HepG2 (cell line): Measurements from ENCODE around the gene ZNF526. TPM values are rescaled to one million over a fixed set of nuclear protein-coding genes. Genes with fewer than 3 reads are reported as not detected.
A peak's percentile ranks its signal among the peaks of the same experiment; 100 is the strongest.

Experiments
- BHLHE40 ChIP-seq: IDR thresholded peaks from 2 replicates; pipeline ENCODE4 v1.6.1; 2011; ENCODE audit warnings: low read length, improper control_type of control experiment
- CBX5 ChIP-seq: sonication (generic); formaldehyde crosslinking; IDR thresholded peaks from 2 replicates; pipeline ENCODE4 v1.4.0; 2020; ENCODE audit warnings: missing genetic modification reagents, borderline replicate concordance
- DNMT1 ChIP-seq: sonication (generic); formaldehyde crosslinking; IDR thresholded peaks from 2 replicates; pipeline ENCODE4 v1.5.1; 2020; ENCODE audit warnings: mild to moderate bottlenecking, missing genetic modification reagents
- EED ChIP-seq: sonication (generic); formaldehyde crosslinking; IDR thresholded peaks from 2 replicates; pipeline ENCODE4 v1.5.0; 2020; ENCODE audit warnings: mild to moderate bottlenecking, missing genetic modification reagents
- ERF ChIP-seq: IDR thresholded peaks from 2 replicates; pipeline ENCODE4 v1.6.1; 2018; ENCODE audit warnings: missing biosample characterization, missing genetic modification reagents
- JUND ChIP-seq: sonication (generic); formaldehyde crosslinking; IDR thresholded peaks from 2 replicates; pipeline ENCODE4 v1.8.0; 2022; ENCODE audit warnings: mild to moderate bottlenecking, missing genetic modification reagents
- KAT2B ChIP-seq: fragments of 150-350 bp; IDR thresholded peaks from 2 replicates; pipeline ENCODE4 v1.6.1; 2014; ENCODE audit warnings: low read depth, low read length, borderline replicate concordance
- KDM5A ChIP-seq: fragments of 200-600 bp; sonication (generic); IDR thresholded peaks from 2 replicates; pipeline ENCODE4 v1.7.0; 2018; ENCODE audit warnings: antibody characterized with exemption, mild to moderate bottlenecking, low read length, borderline replicate concordance
- MIER2 ChIP-seq: IDR thresholded peaks from 2 replicates; pipeline ENCODE4 v1.6.1; 2016; ENCODE audit warnings: missing biosample characterization, missing genetic modification reagents
- MYNN ChIP-seq: sonication (generic); formaldehyde crosslinking; IDR thresholded peaks from 2 replicates; pipeline ENCODE4 v1.4.0; 2020; ENCODE audit warnings: mild to moderate bottlenecking, low read depth, missing genetic modification reagents
- NKX3-1 ChIP-seq: sonication (generic); formaldehyde crosslinking; IDR thresholded peaks from 2 replicates; pipeline ENCODE4 v1.5.0; 2020; ENCODE audit warnings: missing genetic modification reagents
- PITX1 ChIP-seq: sonication (generic); formaldehyde crosslinking; IDR thresholded peaks from 2 replicates; pipeline ENCODE4 v1.5.1; 2020; ENCODE audit warnings: mild to moderate bottlenecking, missing genetic modification reagents
- SAFB2 ChIP-seq: sonication (generic); formaldehyde crosslinking; IDR thresholded peaks from 2 replicates; pipeline ENCODE4 v1.5.1; 2020; ENCODE audit warnings: missing genetic modification reagents, low read depth, mild to moderate bottlenecking, borderline replicate concordance
- SALL1 ChIP-seq: sonication (generic); formaldehyde crosslinking; IDR thresholded peaks from 2 replicates; pipeline ENCODE4 v1.8.0; 2022; ENCODE audit warnings: mild to moderate bottlenecking, missing genetic modification reagents
- SMYD3 ChIP-seq: sonication (generic); formaldehyde crosslinking; IDR thresholded peaks from 2 replicates; pipeline ENCODE4 v1.8.1; 2023; ENCODE audit warnings: mild to moderate bottlenecking, missing genetic modification reagents
- ZNF143 ChIP-seq: sonication (generic); formaldehyde crosslinking; IDR thresholded peaks from 2 replicates; pipeline ENCODE4 v1.4.0; 2020; ENCODE audit warnings: missing genetic modification reagents
- ZNF484 ChIP-seq: sonication (generic); formaldehyde crosslinking; IDR thresholded peaks from 2 replicates; pipeline ENCODE4 v1.5.1; 2020; ENCODE audit warnings: mild to moderate bottlenecking, low read depth, missing genetic modification reagents, borderline replicate concordance
- ZNF672 ChIP-seq: sonication (generic); formaldehyde crosslinking; IDR thresholded peaks from 2 replicates; pipeline ENCODE4 v1.8.1; 2022; ENCODE audit warnings: missing genetic modification reagents
- ZNF747 ChIP-seq: sonication (generic); formaldehyde crosslinking; IDR thresholded peaks from 2 replicates; pipeline ENCODE4 v1.8.1; 2023; ENCODE audit warnings: missing genetic modification reagents, mild to moderate bottlenecking, borderline replicate concordance
- ZNF850 ChIP-seq: sonication (generic); formaldehyde crosslinking; conservative IDR thresholded peaks from 2 replicates; pipeline ENCODE4 v1.9.0; 2021; ENCODE audit warnings: mild to moderate bottlenecking, missing genetic modification reagents
- ZSCAN25 ChIP-seq: sonication (generic); formaldehyde crosslinking; IDR thresholded peaks from 2 replicates; pipeline ENCODE4 v1.8.0; 2022; ENCODE audit warnings: mild to moderate bottlenecking, missing genetic modification reagents
- polyA plus RNA-seq, 8 experiments: library from polyadenylated mRNA; depleted of rRNA in 3 of 8; stranded (reverse) in 7 of 8; unstranded in 1 of 8; fragments of >200 nt; fragmentation: Illumina TruSeq in 4 of 8; extraction: Trizol in 4 of 8; gene quantifications; 2 replicates each; pipeline versions ENCODE4 v1.2.1 to v1.2.3, GENCODE V29; 2011 to 2016; ENCODE audit warnings: low read depth in 4 of 8, missing spikeins in 1 of 8, mixed read lengths in 1 of 8; ENCODE audit not compliant: insufficient read depth in 1 of 8
- total RNA-seq, 5 experiments: library from RNA; depleted of rRNA; stranded (reverse); fragments of >200 nt; fragmentation: Illumina TruSeq; extraction: Trizol; gene quantifications; 2 replicates each; pipeline ENCODE4 v1.2.3, GENCODE V29; 2016; ENCODE audit warnings: low read depth in 1 of 5
- TF ChIP-seq, protein P1 (sequence below): sonication (generic); formaldehyde crosslinking; IDR thresholded peaks from 2 replicates; pipeline ENCODE4 v1.4.0; 2020; ENCODE audit warnings: low read depth, missing genetic modification reagents
- TF ChIP-seq, protein P2 (sequence below): IDR thresholded peaks from 2 replicates; pipeline ENCODE4 v1.6.1; 2016
- TF ChIP-seq, protein P3 (sequence below): sonication (generic); formaldehyde crosslinking; IDR thresholded peaks from 2 replicates; pipeline ENCODE4 v1.8.0; 2022; ENCODE audit warnings: mild to moderate bottlenecking, missing genetic modification reagents, moderate library complexity

The ZNF526 gene
- total and polyA plus RNA-seq, 2 of the 13 experiments (the other 11 are each of a cell fraction or from before 2014, with no cell fraction given): 3.3 to 8.4 TPM

DNA sequence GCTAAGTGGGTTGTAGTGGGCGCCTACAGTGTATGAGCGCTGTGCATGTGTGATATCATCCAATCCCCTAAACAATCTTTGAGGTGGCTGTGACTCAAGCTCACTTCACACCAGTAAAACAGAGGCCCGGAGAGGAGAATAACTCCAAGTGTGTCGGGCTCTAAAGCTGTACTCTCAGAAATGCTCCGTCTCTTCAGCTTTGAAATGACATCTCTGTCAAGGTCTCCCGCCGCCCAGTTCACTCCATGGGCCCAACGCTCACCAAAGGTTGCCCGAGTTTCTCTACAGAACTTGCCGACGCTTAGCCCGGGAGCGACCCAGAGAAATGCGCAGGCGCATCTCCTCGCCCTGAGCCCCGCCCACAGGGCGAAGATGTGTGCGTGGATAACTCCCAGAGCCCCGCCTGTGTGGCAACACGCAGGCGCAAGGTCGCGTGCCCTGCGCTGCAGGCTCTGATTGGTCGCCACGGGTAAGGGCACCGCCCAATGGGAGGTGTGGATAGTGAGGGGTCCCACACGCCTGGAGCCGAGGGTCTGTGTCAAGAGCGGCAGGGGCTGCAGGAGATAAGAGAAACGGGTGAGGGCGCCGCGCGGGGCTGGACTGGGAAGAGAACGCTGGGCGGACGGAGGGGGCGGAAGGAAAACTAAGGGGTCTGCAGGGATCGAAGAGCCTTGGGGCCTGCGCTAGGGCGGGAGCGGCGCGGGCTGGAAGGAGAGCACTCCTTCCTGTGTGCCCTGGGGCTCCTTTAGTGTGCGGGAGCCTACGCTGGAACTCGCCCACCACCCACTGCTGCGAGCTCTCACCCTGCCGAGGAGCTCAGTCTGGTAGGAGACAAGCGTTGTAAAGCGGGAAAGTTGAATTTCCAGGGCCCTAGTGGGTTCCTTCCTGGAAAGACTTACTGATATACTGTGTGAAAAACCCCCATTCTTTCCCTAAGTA lies at the start of gene ZNF526 (continued):
- TF ChIP-seq, protein P1, sequence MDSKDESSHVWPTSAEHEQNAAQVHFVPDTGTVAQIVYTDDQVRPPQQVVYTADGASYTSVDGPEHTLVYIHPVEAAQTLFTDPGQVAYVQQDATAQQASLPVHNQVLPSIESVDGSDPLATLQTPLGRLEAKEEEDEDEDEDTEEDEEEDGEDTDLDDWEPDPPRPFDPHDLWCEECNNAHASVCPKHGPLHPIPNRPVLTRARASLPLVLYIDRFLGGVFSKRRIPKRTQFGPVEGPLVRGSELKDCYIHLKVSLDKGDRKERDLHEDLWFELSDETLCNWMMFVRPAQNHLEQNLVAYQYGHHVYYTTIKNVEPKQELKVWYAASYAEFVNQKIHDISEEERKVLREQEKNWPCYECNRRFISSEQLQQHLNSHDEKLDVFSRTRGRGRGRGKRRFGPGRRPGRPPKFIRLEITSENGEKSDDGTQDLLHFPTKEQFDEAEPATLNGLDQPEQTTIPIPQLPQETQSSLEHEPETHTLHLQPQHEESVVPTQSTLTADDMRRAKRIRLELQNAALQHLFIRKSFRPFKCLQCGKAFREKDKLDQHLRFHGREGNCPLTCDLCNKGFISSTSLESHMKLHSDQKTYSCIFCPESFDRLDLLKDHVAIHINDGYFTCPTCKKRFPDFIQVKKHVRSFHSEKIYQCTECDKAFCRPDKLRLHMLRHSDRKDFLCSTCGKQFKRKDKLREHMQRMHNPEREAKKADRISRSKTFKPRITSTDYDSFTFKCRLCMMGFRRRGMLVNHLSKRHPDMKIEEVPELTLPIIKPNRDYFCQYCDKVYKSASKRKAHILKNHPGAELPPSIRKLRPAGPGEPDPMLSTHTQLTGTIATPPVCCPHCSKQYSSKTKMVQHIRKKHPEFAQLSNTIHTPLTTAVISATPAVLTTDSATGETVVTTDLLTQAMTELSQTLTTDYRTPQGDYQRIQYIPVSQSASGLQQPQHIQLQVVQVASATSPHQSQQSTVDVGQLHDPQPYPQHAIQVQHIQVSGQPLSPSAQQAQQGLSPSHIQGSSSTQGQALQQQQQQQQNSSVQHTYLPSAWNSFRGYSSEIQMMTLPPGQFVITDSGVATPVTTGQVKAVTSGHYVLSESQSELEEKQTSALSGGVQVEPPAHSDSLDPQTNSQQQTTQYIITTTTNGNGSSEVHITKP (CRISPR knock-in tag): 0 out of 2 replicates have a peak, but pooled peaks have one; percentile 66
- TF ChIP-seq CBX5 (CRISPR knock-in tag): peak; percentile 69; the same call in 1 of the 2 replicates
- TF ChIP-seq ZNF672 (CRISPR knock-in tag): no peak
- TF ChIP-seq EED (CRISPR knock-in tag): no peak
- TF ChIP-seq MIER2 (CRISPR knock-in tag): no peak; the same call in 1 of the 2 replicates
- TF ChIP-seq SMYD3 (CRISPR knock-in tag): no peak
- no peak for TF ChIP-seq ZNF484 (CRISPR knock-in tag)
- TF ChIP-seq KAT2B: no peak
- TF ChIP-seq JUND: no peak
- TF ChIP-seq, protein P2, sequence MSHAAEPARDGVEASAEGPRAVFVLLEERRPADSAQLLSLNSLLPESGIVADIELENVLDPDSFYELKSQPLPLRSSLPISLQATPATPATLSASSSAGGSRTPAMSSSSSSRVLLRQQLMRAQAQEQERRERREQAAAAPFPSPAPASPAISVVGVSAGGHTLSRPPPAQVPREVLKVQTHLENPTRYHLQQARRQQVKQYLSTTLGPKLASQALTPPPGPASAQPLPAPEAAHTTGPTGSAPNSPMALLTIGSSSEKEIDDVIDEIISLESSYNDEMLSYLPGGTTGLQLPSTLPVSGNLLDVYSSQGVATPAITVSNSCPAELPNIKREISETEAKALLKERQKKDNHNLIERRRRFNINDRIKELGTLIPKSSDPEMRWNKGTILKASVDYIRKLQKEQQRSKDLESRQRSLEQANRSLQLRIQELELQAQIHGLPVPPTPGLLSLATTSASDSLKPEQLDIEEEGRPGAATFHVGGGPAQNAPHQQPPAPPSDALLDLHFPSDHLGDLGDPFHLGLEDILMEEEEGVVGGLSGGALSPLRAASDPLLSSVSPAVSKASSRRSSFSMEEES (CRISPR knock-in tag): peak; percentile 43; the same call in 1 of the 2 replicates
- TF ChIP-seq ZNF143: peak; percentile 72
- TF ChIP-seq NKX3-1 (CRISPR knock-in tag): no peak
- TF ChIP-seq KDM5A: peak; percentile 81
- no peak for TF ChIP-seq DNMT1
- peak; percentile 100 for TF ChIP-seq BHLHE40
- TF ChIP-seq MYNN: 0 out of 2 replicates have a peak, but pooled peaks have one; percentile 31
- TF ChIP-seq ZSCAN25: no peak
- no peak for TF ChIP-seq PITX1 (CRISPR knock-in tag)
- TF ChIP-seq ZNF747 (CRISPR knock-in tag): no peak; the same call in 1 of the 2 replicates
- TF ChIP-seq ZNF850 (CRISPR knock-in tag): 0 out of 2 replicates have a peak, but pooled peaks have one; percentile 40
- TF ChIP-seq, protein P3, sequence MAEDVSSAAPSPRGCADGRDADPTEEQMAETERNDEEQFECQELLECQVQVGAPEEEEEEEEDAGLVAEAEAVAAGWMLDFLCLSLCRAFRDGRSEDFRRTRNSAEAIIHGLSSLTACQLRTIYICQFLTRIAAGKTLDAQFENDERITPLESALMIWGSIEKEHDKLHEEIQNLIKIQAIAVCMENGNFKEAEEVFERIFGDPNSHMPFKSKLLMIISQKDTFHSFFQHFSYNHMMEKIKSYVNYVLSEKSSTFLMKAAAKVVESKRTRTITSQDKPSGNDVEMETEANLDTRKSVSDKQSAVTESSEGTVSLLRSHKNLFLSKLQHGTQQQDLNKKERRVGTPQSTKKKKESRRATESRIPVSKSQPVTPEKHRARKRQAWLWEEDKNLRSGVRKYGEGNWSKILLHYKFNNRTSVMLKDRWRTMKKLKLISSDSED: no peak
- peak; percentile 89 for TF ChIP-seq ERF (CRISPR knock-in tag)
- TF ChIP-seq SALL1: peak; percentile 79
- TF ChIP-seq SAFB2 (CRISPR knock-in tag): 0 out of 2 replicates have a peak, but pooled peaks have one; percentile 23
